Measurements from ENCODE around the gene CGNL1. TPM values are rescaled to one million over a fixed set of nuclear protein-coding genes. Genes with fewer than 3 reads are reported as not detected.
A peak's percentile ranks its signal among the peaks of the same experiment; 100 is the strongest.

CGNL1 gene
- total RNA-seq, 1 donor from 2014 or later, result 7.1 TPM

GRCh38 chr15:57591237-57591821 lies 215.0 kb downstream of the CGNL1 start:
- DNase-seq (ENCODE audit: low spot score), result no peak
- Mint-ChIP-seq H3K36me3 (ENCODE audit: low read depth) (no peaks in the 10 kb centered on the region), H3K27me3 (ENCODE audit: low read depth) (no peaks in the 10 kb centered on the region), H3K9me3 (ENCODE audit: low read depth) (no peaks in the 10 kb centered on the region), H3K27ac (ENCODE audit: unreplicated experiment) (no peak overlapping the region), H3K4me3 (ENCODE audit: unreplicated experiment) (peak overlapping the region; percentile 58), H3K4me1 (ENCODE audit: low read depth) (peaks cover 31% of the 10 kb centered on the region)
- no peak for TF ChIP-seq CTCF (IDR thresholded peaks at IDR 0.05)

- no peaks in the 10 kb centered on the region for H3K36me3 Mint-ChIP-seq (ENCODE audit: low read depth)
- DNase-seq (ENCODE audit: low spot score), result no peak
- no peaks in the 10 kb centered on the region for H3K9me3 Mint-ChIP-seq (ENCODE audit: low read depth)
- TF ChIP-seq CTCF (IDR thresholded peaks at IDR 0.05), result no peak
- H3K4me1 Mint-ChIP-seq (ENCODE audit: low read depth), result peaks cover 31% of the 10 kb centered on the region
- H3K4me3 Mint-ChIP-seq (ENCODE audit: unreplicated experiment), result peak within 1 kb of the TSS; percentile 58
- H3K27me3 Mint-ChIP-seq (ENCODE audit: low read depth), result no peaks in the 10 kb centered on the region
- no peak within 1 kb of the TSS for H3K27ac Mint-ChIP-seq (ENCODE audit: unreplicated experiment)
These were observed 215.6 kb downstream of the CGNL1 start, which contains the start of gene MYZAP for GRCh38 chr15:57591822-57592367. TSS of gene MYZAP (plus strand) at chr15:57591904. CDS start at chr15:57592035, 131 bp downstream.

DNA sequence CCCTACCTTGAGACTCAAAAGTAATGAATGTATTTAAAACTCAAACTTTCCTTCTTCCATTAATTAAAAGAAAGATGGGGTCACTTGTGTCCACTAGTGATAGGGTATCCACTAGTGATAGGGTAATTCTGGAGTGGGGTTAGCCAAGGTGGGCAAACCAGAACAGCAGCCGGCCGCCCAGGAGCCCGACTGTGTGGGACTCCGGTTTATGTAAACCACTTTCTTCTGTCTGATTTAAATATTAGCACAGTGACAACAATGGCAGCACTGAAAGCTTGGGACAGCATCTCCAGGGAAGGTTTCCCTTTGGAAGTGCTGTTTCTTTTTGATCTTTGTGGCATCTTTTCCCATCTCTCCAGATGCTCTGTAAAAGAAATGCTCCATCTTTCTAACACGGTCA lies 216.1 kb downstream of the CGNL1 start:
- Mint-ChIP-seq H3K27ac (ENCODE audit: unreplicated experiment) (no peak overlapping the region), H3K9me3 (ENCODE audit: low read depth) (no peaks in the 10 kb centered on the region), H3K27me3 (ENCODE audit: low read depth) (no peaks in the 10 kb centered on the region), H3K4me1 (ENCODE audit: low read depth) (peaks cover 28% of the 10 kb centered on the region), H3K36me3 (ENCODE audit: low read depth) (no peaks in the 10 kb centered on the region), H3K4me3 (ENCODE audit: unreplicated experiment) (peak overlapping the region; percentile 54)
- no peak for TF ChIP-seq CTCF (IDR thresholded peaks at IDR 0.05)
- no peak for DNase-seq (ENCODE audit: low spot score)

DNA sequence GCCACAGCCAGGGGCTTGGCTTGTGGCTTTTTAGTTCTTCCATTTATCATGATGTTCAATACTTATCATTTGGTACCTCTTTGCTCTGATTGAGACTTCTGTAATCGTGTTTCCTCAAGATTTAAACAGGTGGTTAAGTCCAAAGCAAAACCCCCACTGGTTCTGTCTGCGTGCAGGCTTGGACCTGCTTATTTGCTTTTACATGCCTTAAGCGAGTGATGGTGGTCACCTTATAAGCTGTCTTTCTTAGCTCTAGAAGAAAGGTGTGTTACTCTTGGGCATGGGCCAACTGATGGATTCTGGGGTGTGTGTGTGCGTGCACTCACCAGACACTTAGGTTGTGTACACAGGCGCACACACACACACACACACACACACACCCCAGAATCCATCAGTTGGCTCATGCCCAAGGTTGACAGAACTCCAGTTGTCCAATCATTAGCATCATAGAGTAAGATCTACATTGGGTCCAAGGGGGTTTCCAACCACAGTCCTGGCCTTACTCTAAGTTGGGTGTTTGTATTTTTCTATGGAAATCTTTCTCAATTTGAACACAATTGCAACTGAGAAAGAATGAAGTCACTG lies 216.6 kb downstream of the CGNL1 start:
- Mint-ChIP-seq H3K4me3 (ENCODE audit: unreplicated experiment) (peak overlapping the region; percentile 54), H3K27me3 (ENCODE audit: low read depth) (no peaks in the 10 kb centered on the region), H3K27ac (ENCODE audit: unreplicated experiment) (no peak overlapping the region), H3K9me3 (ENCODE audit: low read depth) (no peaks in the 10 kb centered on the region), H3K4me1 (ENCODE audit: low read depth) (peaks cover 29% of the 10 kb centered on the region), H3K36me3 (ENCODE audit: low read depth) (no peaks in the 10 kb centered on the region)
- no peak for TF ChIP-seq CTCF (IDR thresholded peaks at IDR 0.05)
- no peak for DNase-seq (ENCODE audit: low spot score)

GRCh38 chr15:57594479-57594878 lies 218.2 kb downstream of the CGNL1 start:
- no peak for TF ChIP-seq CTCF (IDR thresholded peaks at IDR 0.05)
- H3K4me1 Mint-ChIP-seq (ENCODE audit: low read depth), result peaks cover 27% of the 10 kb centered on the region
- H3K4me3 Mint-ChIP-seq (ENCODE audit: unreplicated experiment), result no peak overlapping the region
- no peaks in the 10 kb centered on the region for H3K9me3 Mint-ChIP-seq (ENCODE audit: low read depth)
- no peak for DNase-seq (ENCODE audit: low spot score)
- no peak overlapping the region for H3K27ac Mint-ChIP-seq (ENCODE audit: unreplicated experiment)
- H3K36me3 Mint-ChIP-seq (ENCODE audit: low read depth), result no peaks in the 10 kb centered on the region
- peaks cover 5% of the 10 kb centered on the region for H3K27me3 Mint-ChIP-seq (ENCODE audit: low read depth)

Data from chondrocyte (in vitro differentiated cells).